Measurements from ENCODE around the gene SFSWAP. TPM values are rescaled to one million over a fixed set of nuclear protein-coding genes. Genes with fewer than 3 reads are reported as not detected.

SFSWAP gene
- polyA plus RNA-seq, 3 donors, result 7.3 to 33.0 (median 10.7) TPM

DNA sequence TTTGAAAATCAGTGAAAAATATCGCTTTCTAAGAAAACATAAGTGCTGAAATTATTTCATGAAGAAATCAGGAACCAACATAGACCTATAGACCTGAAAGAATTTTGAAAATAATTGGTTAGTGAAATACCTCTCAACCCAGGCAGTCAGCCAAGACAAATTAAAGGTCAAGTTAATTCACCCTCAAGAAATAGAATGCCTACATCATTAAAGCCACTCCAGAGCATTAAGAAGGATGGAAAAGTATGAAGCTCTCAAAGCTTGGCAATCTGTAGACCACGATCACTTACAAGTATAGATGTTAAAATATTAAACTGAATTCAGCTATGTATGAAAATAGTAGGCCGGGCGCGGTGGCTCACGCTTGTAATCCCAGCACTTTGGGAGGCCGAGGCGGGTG is 48.3 kb downstream of the SFSWAP start:
- H3K27me3 ChIP-seq (ENCODE audit: control insufficient read depth in 2 of 2, insufficient read depth in 2 of 2, low read length in 2 of 2), result no peaks in the 10 kb centered on the region
- no peaks in the 10 kb centered on the region for H3K4me1 ChIP-seq (ENCODE audit: control insufficient read depth in 1 of 2, insufficient read depth in 2 of 2, low read length in 2 of 2)
- H3K9ac ChIP-seq (ENCODE audit: insufficient read depth, low read length, poor library complexity, severe bottlenecking), result no peak overlapping the region
- peaks cover 77 to 100% of the 10 kb centered on the region in 2 donors for H3K36me3 ChIP-seq (replicated peaks in 1 of 2; ENCODE audit: control insufficient read depth in 1 of 2, insufficient read depth in 2 of 2, low read length in 2 of 2)
- H3K4me2 ChIP-seq (replicated peaks; ENCODE audit: extremely low read depth, low read length, poor library complexity, severe bottlenecking), result no peak overlapping the region
- no peak overlapping the region for H3K27ac ChIP-seq (ENCODE audit: low read depth in 1 of 2, low read length in 2 of 2)
- intact Hi-C loops (cut with micrococcal nuclease), result no loop called here
- Mint-ChIP-seq H3K36me3 (peaks cover 78 to 96% of the 10 kb centered on the region in 2 donors), H3K9me3 (peaks cover 0 to 2% (median 0%) of the 10 kb centered on the region in 7 donors), H3K4me3 (no peak overlapping the region), H3K27me3 (ENCODE audit: low read depth in 3 of 3) (peaks cover 0 to 2% (median 0%) of the 10 kb centered on the region in 3 donors), H3K4me1 (no peaks in the 10 kb centered on the region), H3K27ac (no peak overlapping the region)
- WGBS (ENCODE audit: insufficient coverage), result no CpG with 5 or more reads among the region's 8 CpGs
- TF ChIP-seq, protein P1, sequence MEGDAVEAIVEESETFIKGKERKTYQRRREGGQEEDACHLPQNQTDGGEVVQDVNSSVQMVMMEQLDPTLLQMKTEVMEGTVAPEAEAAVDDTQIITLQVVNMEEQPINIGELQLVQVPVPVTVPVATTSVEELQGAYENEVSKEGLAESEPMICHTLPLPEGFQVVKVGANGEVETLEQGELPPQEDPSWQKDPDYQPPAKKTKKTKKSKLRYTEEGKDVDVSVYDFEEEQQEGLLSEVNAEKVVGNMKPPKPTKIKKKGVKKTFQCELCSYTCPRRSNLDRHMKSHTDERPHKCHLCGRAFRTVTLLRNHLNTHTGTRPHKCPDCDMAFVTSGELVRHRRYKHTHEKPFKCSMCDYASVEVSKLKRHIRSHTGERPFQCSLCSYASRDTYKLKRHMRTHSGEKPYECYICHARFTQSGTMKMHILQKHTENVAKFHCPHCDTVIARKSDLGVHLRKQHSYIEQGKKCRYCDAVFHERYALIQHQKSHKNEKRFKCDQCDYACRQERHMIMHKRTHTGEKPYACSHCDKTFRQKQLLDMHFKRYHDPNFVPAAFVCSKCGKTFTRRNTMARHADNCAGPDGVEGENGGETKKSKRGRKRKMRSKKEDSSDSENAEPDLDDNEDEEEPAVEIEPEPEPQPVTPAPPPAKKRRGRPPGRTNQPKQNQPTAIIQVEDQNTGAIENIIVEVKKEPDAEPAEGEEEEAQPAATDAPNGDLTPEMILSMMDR (IDR thresholded peaks at IDR 0.05), result no peak
- DNase-seq, result no peak
- no peaks in the 10 kb centered on the region for H3K9me3 ChIP-seq (replicated peaks in 1 of 2; ENCODE audit: control insufficient read depth in 1 of 2, insufficient read depth in 1 of 2, low read length in 2 of 2)
- peaks cover 7% of the 10 kb centered on the region for H4K20me1 ChIP-seq (ENCODE audit: insufficient read depth, low read length)
- no peak overlapping the region for H3K4me3 ChIP-seq (replicated peaks in 1 of 3; ENCODE audit: low read depth in 2 of 3, low read length in 3 of 3)
- H2AFZ ChIP-seq (ENCODE audit: insufficient read depth, low read depth, low read length, poor library complexity, severe bottlenecking), result no peak overlapping the region
- no peaks in the 10 kb centered on the region for H3K79me2 ChIP-seq (ENCODE audit: insufficient read depth, low read length)

DNA sequence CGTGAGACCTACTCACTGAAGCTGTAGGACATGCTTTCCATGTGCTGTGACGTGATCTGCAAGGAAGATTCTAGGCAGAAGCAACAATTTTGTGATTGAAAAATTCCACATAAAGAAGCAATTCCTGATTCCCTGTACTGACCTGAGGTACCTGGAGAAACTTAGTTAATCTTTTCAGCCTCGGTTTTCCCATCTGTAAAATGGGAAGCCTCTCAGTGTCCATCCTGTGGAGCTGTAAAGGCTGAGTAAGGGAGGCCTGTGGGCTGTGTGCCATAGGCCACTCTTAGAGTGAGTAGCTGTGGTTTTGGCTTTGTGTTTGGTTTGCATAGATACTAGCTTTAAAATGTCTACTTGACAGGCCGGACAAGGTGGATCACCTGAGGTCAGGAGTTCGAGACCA is 50.7 kb downstream of the SFSWAP start:
- H3K27ac Mint-ChIP-seq, result no peak overlapping the region
- Histone ChIP-seq H4K20me1 (ENCODE audit: insufficient read depth, low read length) (peaks cover 7% of the 10 kb centered on the region), H3K9ac (ENCODE audit: insufficient read depth, low read length, poor library complexity, severe bottlenecking) (no peak overlapping the region), H3K79me2 (ENCODE audit: insufficient read depth, low read length) (no peaks in the 10 kb centered on the region), H3K27me3 (ENCODE audit: control insufficient read depth in 2 of 2, insufficient read depth in 2 of 2, low read length in 2 of 2) (no peaks in the 10 kb centered on the region), H3K4me2 (replicated peaks; ENCODE audit: extremely low read depth, low read length, poor library complexity, severe bottlenecking) (no peak overlapping the region), H3K27ac (ENCODE audit: low read depth in 1 of 2, low read length in 2 of 2) (no peak overlapping the region), H3K9me3 (replicated peaks in 1 of 2; ENCODE audit: control insufficient read depth in 1 of 2, insufficient read depth in 1 of 2, low read length in 2 of 2) (no peaks in the 10 kb centered on the region), H3K36me3 (replicated peaks in 1 of 2; ENCODE audit: control insufficient read depth in 1 of 2, insufficient read depth in 2 of 2, low read length in 2 of 2) (peaks cover 79 to 100% of the 10 kb centered on the region in 2 donors), H3K4me3 (replicated peaks in 1 of 3; ENCODE audit: low read depth in 2 of 3, low read length in 3 of 3) (no peak overlapping the region), H2AFZ (ENCODE audit: insufficient read depth, low read depth, low read length, poor library complexity, severe bottlenecking) (no peak overlapping the region), H3K4me1 (ENCODE audit: control insufficient read depth in 1 of 2, insufficient read depth in 2 of 2, low read length in 2 of 2) (no peaks in the 10 kb centered on the region)
- H3K4me3 Mint-ChIP-seq, result no peak overlapping the region
- H3K27me3 Mint-ChIP-seq (ENCODE audit: low read depth in 3 of 3), result peaks cover 0 to 2% (median 0%) of the 10 kb centered on the region in 3 donors
- intact Hi-C loops (cut with micrococcal nuclease), result no loop called here
- peaks cover 0 to 2% (median 0%) of the 10 kb centered on the region in 7 donors for H3K9me3 Mint-ChIP-seq
- no peak for DNase-seq
- TF ChIP-seq, protein P1 (IDR thresholded peaks at IDR 0.05), result no peak
- WGBS (ENCODE audit: insufficient coverage), result 100% methylated on average over 1 of the region's 5 CpGs
- no peaks in the 10 kb centered on the region for H3K4me1 Mint-ChIP-seq
- peaks cover 81 to 96% of the 10 kb centered on the region in 2 donors for H3K36me3 Mint-ChIP-seq

Measured in CD14-positive monocyte (primary cell).